ENCODE data around the gene DNM1.

DNM1 gene

DNA sequence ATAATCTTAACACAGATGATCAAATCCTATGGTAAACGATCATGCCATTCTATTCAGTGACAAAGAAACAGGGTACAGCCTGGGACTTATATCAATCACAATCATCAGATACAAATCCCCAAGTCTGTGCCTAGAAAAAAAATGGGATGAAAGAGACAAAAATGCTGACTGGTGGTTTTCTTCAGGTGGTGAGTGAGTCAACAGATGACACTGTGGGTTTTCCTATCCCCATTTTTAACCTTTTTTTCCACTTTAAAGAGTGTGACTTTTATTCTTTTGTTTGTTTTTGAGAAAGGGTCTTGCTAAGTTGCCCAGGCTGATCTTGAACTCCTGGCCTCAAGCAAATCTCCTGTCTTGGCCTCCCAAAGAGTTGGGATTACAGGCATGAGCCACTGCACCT, 15.0 kb upstream of the DNM1 start:
- TF ChIP-seq, protein P1, sequence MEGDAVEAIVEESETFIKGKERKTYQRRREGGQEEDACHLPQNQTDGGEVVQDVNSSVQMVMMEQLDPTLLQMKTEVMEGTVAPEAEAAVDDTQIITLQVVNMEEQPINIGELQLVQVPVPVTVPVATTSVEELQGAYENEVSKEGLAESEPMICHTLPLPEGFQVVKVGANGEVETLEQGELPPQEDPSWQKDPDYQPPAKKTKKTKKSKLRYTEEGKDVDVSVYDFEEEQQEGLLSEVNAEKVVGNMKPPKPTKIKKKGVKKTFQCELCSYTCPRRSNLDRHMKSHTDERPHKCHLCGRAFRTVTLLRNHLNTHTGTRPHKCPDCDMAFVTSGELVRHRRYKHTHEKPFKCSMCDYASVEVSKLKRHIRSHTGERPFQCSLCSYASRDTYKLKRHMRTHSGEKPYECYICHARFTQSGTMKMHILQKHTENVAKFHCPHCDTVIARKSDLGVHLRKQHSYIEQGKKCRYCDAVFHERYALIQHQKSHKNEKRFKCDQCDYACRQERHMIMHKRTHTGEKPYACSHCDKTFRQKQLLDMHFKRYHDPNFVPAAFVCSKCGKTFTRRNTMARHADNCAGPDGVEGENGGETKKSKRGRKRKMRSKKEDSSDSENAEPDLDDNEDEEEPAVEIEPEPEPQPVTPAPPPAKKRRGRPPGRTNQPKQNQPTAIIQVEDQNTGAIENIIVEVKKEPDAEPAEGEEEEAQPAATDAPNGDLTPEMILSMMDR (IDR thresholded peaks at IDR 0.05; ENCODE audit: borderline replicate concordance, insufficient read depth, low read depth, low read length) = no peak
- H3K4me3 ChIP-seq (ENCODE audit: low read depth, low read length) = no peak overlapping the region

DNA sequence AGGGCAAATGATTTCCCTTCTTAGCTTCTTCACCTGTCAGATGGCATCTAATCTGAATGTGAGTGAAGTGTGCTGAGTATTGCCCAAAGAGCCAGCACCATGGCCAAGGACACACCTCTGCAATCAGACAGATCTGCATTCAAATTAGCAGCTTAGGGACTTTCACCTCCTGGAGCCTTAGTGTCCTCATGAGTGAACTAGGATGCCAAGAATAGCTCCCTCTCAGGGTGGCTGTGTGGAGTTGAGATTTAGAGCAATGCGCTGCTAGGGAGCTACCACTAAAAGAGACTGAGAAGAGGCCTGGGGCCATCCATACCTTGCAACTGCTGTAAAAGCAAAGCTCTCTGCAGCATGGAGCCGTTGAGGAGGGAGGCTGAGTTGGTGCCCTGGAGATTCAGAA, 13.2 kb upstream of the DNM1 start:
- TF ChIP-seq, protein P1 (IDR thresholded peaks at IDR 0.05; ENCODE audit: borderline replicate concordance, insufficient read depth, low read depth, low read length) = no peak
- H3K4me3 ChIP-seq (ENCODE audit: low read depth, low read length) = no peak overlapping the region

DNA sequence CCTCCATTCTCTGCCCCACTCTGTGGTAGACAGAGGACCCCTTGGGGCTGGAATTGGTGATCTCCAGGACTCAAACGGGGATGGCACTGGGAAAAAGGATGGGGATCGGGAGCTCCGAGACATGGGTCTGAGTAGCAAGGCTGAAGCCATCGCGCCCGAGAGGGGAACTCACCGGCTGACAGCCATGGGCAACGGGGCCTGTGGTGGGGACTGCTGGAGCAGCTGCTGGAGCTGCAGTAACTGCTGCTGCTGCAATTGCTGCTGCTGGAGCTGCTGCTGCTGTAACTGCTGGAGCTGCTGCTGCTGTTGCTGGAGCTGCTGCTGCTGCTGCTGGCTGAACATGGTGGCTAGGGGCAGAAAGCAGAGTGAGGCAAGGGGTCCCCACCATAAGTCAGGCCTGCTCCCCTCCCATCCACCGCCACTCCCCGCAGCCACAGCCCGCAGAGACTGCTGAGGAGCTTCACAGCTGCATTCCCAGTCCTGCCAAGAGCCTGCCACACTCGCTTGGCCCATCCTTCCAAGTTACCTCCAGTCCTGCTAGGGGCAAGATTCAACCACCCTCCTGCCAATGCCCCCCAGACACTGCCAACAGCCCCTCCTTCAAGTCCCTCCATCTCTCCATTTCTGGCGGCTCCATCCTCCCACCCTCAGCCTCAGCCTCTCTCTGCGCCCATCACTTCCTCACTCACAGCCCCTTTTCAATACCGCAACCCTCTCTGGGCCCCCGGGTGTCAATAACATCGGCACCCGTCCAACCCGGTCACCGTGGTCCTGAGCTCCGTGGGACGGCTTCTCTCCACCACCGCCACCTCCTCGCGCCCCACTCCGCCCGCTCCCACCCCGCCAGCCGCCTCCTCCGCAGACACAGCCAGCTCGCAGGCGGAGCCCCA, 12.4 kb upstream of the DNM1 start:
- peak overlapping the region; percentile 90 for H3K4me3 ChIP-seq (ENCODE audit: low read depth, low read length)
- TF ChIP-seq, protein P1 (IDR thresholded peaks at IDR 0.05; ENCODE audit: borderline replicate concordance, insufficient read depth, low read depth, low read length) = no peak

DNA sequence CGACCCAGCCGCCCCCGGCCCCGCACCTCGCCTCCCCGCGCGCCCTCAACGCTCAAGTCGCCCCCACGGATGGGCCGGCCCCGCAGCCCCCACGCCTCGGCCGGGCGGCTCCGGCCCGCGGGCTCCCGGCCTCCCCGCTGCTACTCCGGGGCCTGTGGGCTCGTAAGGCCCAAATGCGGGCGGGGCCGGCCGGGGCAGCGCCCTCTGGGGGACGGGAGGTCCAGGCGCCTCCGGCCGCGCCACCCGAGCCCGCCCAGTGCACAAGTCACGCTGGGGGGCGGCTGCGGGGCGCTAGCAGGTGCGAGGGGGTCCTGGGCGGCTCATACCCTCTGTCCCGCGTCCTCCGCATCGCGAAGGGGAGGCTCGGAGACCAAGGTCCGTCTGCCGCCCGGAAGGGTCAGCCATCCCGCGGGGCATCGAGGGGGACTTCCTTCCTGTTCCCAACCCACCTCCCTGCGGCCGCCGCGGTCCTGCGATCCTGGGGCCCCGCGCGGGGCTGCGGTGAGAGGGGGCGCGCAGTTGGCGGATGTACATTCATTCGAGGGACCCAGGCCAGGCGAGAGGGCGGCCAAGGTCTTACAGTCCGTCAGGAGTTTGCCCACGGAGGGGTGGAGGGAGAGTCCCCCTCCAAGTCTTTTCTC, 11.7 kb upstream of the DNM1 start, which contains the start of gene CIZ1:
Gene CIZ1, minus strand, starts transcription at position 167 of the 641 bp plus-strand sequence. CDS start 715 bp downstream, outside the sequence.
- peak within 1 kb of the TSS; percentile 90 for H3K4me3 ChIP-seq (ENCODE audit: low read depth, low read length)
- TF ChIP-seq, protein P1 (IDR thresholded peaks at IDR 0.05; ENCODE audit: borderline replicate concordance, insufficient read depth, low read depth, low read length) = peak; percentile 90

DNA sequence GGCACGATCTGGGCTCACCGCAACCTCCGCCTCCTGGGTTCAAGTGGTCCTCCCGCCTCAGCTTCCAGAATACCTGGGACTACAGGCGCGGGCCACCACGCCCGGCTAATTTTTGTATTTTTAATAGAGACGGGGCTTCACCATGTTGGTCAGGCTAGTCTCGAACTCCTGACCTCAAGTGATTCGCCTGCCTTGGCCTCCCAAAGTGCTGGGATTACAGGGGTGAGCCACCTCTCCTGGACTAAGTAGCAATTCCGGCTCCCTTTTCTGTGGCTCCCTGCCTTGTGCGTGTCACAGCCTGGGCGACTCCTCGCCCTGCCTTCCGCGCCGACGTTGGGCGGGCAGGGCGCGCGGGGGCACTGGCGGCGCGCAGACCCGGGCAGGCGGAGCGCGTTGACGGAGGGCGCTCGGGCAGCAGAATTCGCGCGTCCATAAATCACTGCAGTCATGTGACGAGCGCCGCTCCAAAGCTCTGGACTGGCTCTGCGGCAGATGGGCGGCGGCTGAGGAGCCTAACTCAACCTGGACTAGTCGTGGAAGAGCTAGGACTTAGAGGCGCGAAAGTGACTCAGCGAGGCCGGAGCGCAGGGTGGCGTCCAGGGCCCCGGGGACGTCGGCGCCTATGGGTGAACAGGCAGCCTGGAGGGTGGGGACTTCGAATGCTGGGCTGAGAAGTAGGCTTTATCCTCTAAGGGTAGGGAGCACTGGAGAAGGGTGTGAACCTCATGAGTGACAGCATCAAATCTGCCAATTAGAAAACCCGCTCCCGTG, 10.4 kb upstream of the DNM1 start:
- no peak overlapping the region for H3K4me3 ChIP-seq (ENCODE audit: low read depth, low read length)
- TF ChIP-seq, protein P1 (IDR thresholded peaks at IDR 0.05; ENCODE audit: borderline replicate concordance, insufficient read depth, low read depth, low read length) = peak; percentile 44; the same call in 1 of the 2 replicates

DNA sequence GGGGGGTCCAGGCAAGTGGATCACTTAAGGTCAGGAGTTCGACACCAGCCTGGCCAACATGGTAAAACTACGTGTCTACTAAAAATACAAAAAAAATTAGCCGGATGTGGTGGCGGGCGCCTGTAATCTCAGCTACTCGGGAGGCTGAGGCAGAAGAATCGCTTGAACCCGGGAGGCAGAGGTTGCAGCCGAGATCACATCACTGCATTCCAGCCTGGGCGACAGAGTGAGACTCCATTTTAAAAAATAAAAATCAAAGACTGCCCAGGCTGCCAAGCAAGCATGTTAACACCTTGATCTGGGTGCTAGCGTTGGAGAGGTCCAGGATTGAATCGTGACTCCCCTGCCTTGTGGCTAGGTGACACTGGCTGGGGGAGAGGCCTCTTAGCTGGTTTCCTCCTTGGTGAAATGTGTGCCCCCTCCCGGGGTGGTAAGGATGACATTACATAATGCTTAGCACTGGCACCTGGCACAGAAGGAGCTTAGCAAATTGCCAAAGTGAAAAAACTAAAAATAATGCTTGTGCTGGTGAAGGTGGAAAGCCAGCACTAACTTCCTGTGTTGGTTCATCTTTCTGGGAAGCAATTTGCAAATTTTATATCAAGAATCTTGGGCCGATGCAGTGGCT, 9.6 kb upstream of the DNM1 start:
- no peak overlapping the region for H3K4me3 ChIP-seq (ENCODE audit: low read depth, low read length)
- TF ChIP-seq, protein P1 (IDR thresholded peaks at IDR 0.05; ENCODE audit: borderline replicate concordance, insufficient read depth, low read depth, low read length) = no peak
